Mesenchymal stem cell (in vitro differentiated cells and primary cell): Measurements from ENCODE around the gene GATA6.

Source experiments
- DNase-seq: peaks from one replicate; pipeline ENCODE4 v3.0.0-alpha.2; 2013
- H2AFZ ChIP-seq: one replicate; pipeline ENCODE4 v1.6.1; 2013; ENCODE audit warnings: low read depth, mild to moderate bottlenecking, control low read depth, inconsistent platforms, low read length, moderate library complexity
- H2AK5ac ChIP-seq: 2 replicates; pipeline ENCODE4 v1.6.1; 2013; ENCODE audit warnings: low read length, moderate library complexity, mild to moderate bottlenecking, inconsistent platforms; ENCODE audit not compliant: severe bottlenecking
- H2BK120ac ChIP-seq: one replicate; pipeline ENCODE4 v1.6.1; 2013; ENCODE audit warnings: low read depth, mild to moderate bottlenecking, inconsistent platforms, low read length, moderate library complexity
- H2BK12ac ChIP-seq, 2 experiments: one replicate each; pipeline ENCODE4 v1.6.1; 2013; ENCODE audit warnings: inconsistent platforms in 2 of 2, low read length in 2 of 2, mild to moderate bottlenecking in 2 of 2, moderate library complexity in 2 of 2, control low read depth in 1 of 2
- H2BK15ac ChIP-seq: one replicate; pipeline ENCODE4 v1.6.1; 2013; ENCODE audit warnings: mild to moderate bottlenecking, low read depth, inconsistent platforms; ENCODE audit not compliant: poor library complexity, severe bottlenecking
- H2BK5ac ChIP-seq: 2 replicates; pipeline ENCODE4 v1.6.1; 2013; ENCODE audit warnings: low read depth, mild to moderate bottlenecking, low read length, control low read depth, inconsistent platforms; ENCODE audit not compliant: poor library complexity, severe bottlenecking
- H3K14ac ChIP-seq, 2 experiments: one replicate each; pipeline ENCODE4 v1.6.1; 2013; ENCODE audit warnings: inconsistent platforms in 2 of 2, low read length in 2 of 2, control low read depth in 1 of 2, mild to moderate bottlenecking in 1 of 2, moderate library complexity in 1 of 2
- H3K18ac ChIP-seq, 2 experiments: one replicate each; pipeline ENCODE4 v1.6.1; 2013; ENCODE audit warnings: inconsistent platforms in 2 of 2, low read length in 2 of 2, control low read depth in 1 of 2, low read depth in 1 of 2, mild to moderate bottlenecking in 1 of 2
- H3K23ac ChIP-seq, 2 experiments: one replicate each; pipeline ENCODE4 v1.6.1; 2013; ENCODE audit warnings: inconsistent platforms in 2 of 2, low read length in 2 of 2, mild to moderate bottlenecking in 2 of 2, moderate library complexity in 2 of 2, control low read depth in 1 of 2
- H3K27ac ChIP-seq: 2 replicates; pipeline ENCODE4 v1.5.1; 2013; ENCODE audit warnings: mild to moderate bottlenecking, moderate library complexity, low read length, control low read depth, inconsistent platforms; ENCODE audit not compliant: poor library complexity, severe bottlenecking
- H3K27me3 ChIP-seq, 2 experiments: 2 replicates each; pipeline versions ENCODE4 v1.6.1 to v1.7.0; 2013; ENCODE audit warnings: low read length in 2 of 2, mild to moderate bottlenecking in 2 of 2, moderate library complexity in 2 of 2, control low read depth in 1 of 2, inconsistent platforms in 1 of 2; ENCODE audit not compliant: control insufficient read depth in 1 of 2, insufficient read depth in 1 of 2
- H3K36me3 ChIP-seq, 2 experiments: 2 replicates each; pipeline versions ENCODE4 v1.6.1 to v1.7.0; 2013; ENCODE audit warnings: low read length in 2 of 2, control low read depth in 1 of 2, inconsistent platforms in 1 of 2, low read depth in 1 of 2, mild to moderate bottlenecking in 1 of 2; ENCODE audit not compliant: insufficient read depth in 2 of 2, control insufficient read depth in 1 of 2
- H3K4ac ChIP-seq, 2 experiments: one replicate each; pipeline ENCODE4 v1.6.1; 2013; ENCODE audit warnings: inconsistent platforms in 2 of 2, low read length in 2 of 2, mild to moderate bottlenecking in 2 of 2, moderate library complexity in 2 of 2, control low read depth in 1 of 2, low read depth in 1 of 2
- H3K4me1 ChIP-seq: 2 replicates; pipeline ENCODE4 v1.6.1; 2013; ENCODE audit warnings: low read depth, low read length, control low read depth; ENCODE audit not compliant: control insufficient read depth, insufficient read depth
- H3K4me2 ChIP-seq: 2 replicates; pipeline ENCODE4 v1.6.1; 2013; ENCODE audit warnings: low read length, mild to moderate bottlenecking, inconsistent platforms; ENCODE audit not compliant: poor library complexity, severe bottlenecking
- H3K4me3 ChIP-seq, 2 experiments: 2 replicates each; pipeline versions ENCODE4 v1.5.1 to v1.7.0; 2013; ENCODE audit warnings: low read length in 2 of 2, mild to moderate bottlenecking in 2 of 2, control low read depth in 1 of 2, low read depth in 1 of 2; ENCODE audit not compliant: insufficient read depth in 1 of 2
- H3K79me1 ChIP-seq: replicated peaks from 2 replicates; pipeline ENCODE4 v1.6.1; 2013; ENCODE audit warnings: mild to moderate bottlenecking, control low read depth, low read length, inconsistent platforms; ENCODE audit not compliant: poor library complexity, severe bottlenecking
- H3K9ac ChIP-seq: 2 replicates; pipeline ENCODE4 v1.7.0; 2013; ENCODE audit warnings: mild to moderate bottlenecking, low read length, moderate library complexity
- H3K9me3 ChIP-seq: 2 replicates; pipeline ENCODE4 v1.7.0; 2013; ENCODE audit warnings: mild to moderate bottlenecking, low read length; ENCODE audit not compliant: control insufficient read depth
- H4K8ac ChIP-seq: one replicate; pipeline ENCODE4 v1.6.1; 2013; ENCODE audit warnings: inconsistent platforms, mild to moderate bottlenecking, low read length, moderate library complexity
- H4K91ac ChIP-seq: one replicate; pipeline ENCODE4 v1.6.1; 2013; ENCODE audit warnings: mild to moderate bottlenecking, low read length, inconsistent platforms
- WGBS: methylation state at CpG from one replicate; pipeline ENCODE4 v1.1.7; 2013; ENCODE audit warnings: mixed read lengths; 5-methylcytosine and 5-hydroxymethylcytosine counted together

The GATA6 gene

DNA sequence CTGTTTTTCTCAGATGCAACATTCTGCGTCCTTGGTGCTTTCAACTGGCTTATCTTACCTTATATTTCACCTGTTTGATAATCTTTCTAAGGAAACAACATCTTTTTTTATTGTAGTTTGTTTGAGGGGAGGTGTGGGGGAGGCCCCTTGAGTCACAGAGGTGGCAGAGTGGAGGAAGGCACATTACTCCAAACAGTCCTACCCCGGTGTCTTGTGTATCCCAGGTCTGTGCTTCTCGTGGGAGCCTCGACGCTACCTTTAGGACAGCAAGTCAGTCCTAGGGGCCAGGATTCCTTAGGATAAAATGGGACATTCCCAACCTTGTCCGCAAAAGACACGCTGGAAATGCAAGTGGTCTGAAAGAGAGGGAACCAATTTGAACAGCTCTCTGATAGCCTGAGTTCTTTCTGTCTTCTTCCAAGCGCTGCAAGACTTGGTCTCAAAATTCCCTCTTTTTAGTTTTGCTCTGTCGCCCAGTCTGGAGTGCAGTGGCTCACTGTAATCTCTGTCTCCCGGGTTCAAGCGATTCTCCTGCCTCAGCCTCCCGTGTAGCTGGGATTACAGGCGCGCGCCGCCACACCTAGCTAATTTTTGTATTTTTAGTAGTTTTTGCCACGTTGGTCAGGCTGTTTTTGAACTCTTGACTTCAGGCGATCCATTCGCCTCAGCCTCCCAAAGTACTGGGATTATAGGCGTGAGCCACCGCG lies 4.0 kb downstream of the GATA6 start:
- Histone ChIP-seq H2BK5ac (no peak overlapping the region), H2BK12ac (no peak overlapping the region), H3K4me1 (peaks cover 40% of the 10 kb centered on the region), H3K4me2 (no peak overlapping the region), H3K4me3 (peak overlapping the region in 1 of 2 experiments; percentile 70), H4K91ac (no peak overlapping the region), H3K23ac (no peak overlapping the region), H3K4ac (no peak overlapping the region), H2AFZ (no peak overlapping the region), H2BK120ac (no peak overlapping the region), H2BK15ac (no peak overlapping the region), H3K27me3 (peaks cover 4 to 59% of the 10 kb centered on the region in 2 experiments), H3K18ac (no peak overlapping the region), H3K27ac (no peak overlapping the region), H2AK5ac (no peak overlapping the region), H3K36me3 (peaks cover 7 to 13% of the 10 kb centered on the region in 2 experiments), H4K8ac (no peak overlapping the region), H3K14ac (no peak overlapping the region), H3K9ac (no peak overlapping the region), H3K9me3 (no peaks in the 10 kb centered on the region), H3K79me1 (peaks cover 2% of the 10 kb centered on the region)
- DNase-seq = no peak
- 60% methylated on average over 22 of the region's 22 CpGs for WGBS

- Histone ChIP-seq H2BK120ac (no peak overlapping the region), H3K9me3 (no peaks in the 10 kb centered on the region), H3K4me3 (peak overlapping the region in 1 of 2 experiments; percentile 70), H2AK5ac (no peak overlapping the region), H3K27ac (no peak overlapping the region), H2BK12ac (no peak overlapping the region), H2BK15ac (no peak overlapping the region), H3K4me1 (peaks cover 35% of the 10 kb centered on the region), H3K23ac (no peak overlapping the region), H2AFZ (no peak overlapping the region), H3K9ac (no peak overlapping the region), H3K27me3 (peaks cover 0 to 55% of the 10 kb centered on the region in 2 experiments), H3K14ac (no peak overlapping the region), H4K91ac (no peak overlapping the region), H3K4me2 (no peak overlapping the region), H3K18ac (no peak overlapping the region), H2BK5ac (no peak overlapping the region), H4K8ac (no peak overlapping the region), H3K36me3 (peaks cover 7 to 15% of the 10 kb centered on the region in 2 experiments), H3K4ac (no peak overlapping the region), H3K79me1 (peaks cover 2% of the 10 kb centered on the region)
- WGBS = 48% methylated on average over 5 of the region's 6 CpGs
- no peak for DNase-seq
Observed at GRCh38 chr18:22173928-22174301, 4.5 kb downstream of the GATA6 start.

DNA sequence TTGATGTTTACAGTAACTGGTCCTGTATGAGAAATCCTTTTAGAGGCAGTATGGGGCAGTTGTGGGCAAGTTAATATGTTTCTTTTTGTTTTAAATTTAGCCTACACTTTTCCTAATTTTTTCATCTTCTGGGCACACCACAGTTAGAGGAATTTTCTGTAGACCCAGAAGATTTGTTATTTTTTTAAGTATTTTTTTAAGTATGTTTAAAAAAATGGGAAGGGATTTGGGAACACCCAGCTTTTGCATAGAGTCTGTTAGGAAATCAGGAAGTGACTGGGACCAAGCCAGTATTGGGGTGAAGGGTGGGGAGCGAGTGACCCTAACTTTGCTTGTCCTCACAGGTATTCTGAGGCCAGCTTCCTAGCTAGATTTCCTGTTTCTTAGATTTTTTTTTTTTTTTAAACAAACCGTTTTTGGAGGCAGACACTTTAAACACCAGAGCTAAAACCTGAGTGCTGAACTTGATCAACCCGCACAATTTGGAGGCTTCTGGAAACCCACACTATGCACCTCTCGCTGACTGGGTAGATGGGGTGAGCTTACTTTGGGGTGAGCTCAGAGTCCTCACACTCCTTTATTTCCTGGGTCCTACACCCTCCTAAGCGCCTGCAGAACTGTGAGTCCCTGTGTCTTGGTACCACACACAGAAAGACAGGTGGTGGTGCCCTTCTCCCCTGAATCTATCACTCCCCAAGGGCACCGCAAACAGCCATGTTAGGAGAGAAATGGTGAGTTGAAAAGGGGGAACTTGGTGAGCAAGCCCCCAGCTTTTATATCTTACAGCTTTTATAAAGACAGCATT lies 5.2 kb downstream of the GATA6 start:
- Histone ChIP-seq H3K4ac (no peak overlapping the region), H4K8ac (no peak overlapping the region), H2BK12ac (no peak overlapping the region), H3K14ac (no peak overlapping the region), H3K9ac (no peak overlapping the region), H3K36me3 (peaks cover 7 to 15% of the 10 kb centered on the region in 2 experiments), H3K18ac (no peak overlapping the region), H2AK5ac (no peak overlapping the region), H3K79me1 (peaks cover 2% of the 10 kb centered on the region), H4K91ac (no peak overlapping the region), H2BK5ac (no peak overlapping the region), H3K4me2 (no peak overlapping the region), H2BK120ac (peak overlapping the region; percentile 5), H3K9me3 (no peaks in the 10 kb centered on the region), H3K27me3 (peaks cover 0 to 61% of the 10 kb centered on the region in 2 experiments), H3K4me3 (peak overlapping the region in 1 of 2 experiments; percentile 70), H2BK15ac (no peak overlapping the region), H3K27ac (no peak overlapping the region), H3K4me1 (peaks cover 31% of the 10 kb centered on the region), H3K23ac (peak overlapping the region; percentile 79 to 80), H2AFZ (no peak overlapping the region)
- DNase-seq = no peak
- 48% methylated on average over 4 of the region's 6 CpGs for WGBS

GRCh38 chr18:22175346-22175745 lies 6.0 kb downstream of the GATA6 start:
- H3K4me1 ChIP-seq = peaks cover 26% of the 10 kb centered on the region
- no peak overlapping the region for H3K9ac ChIP-seq
- DNase-seq = no peak
- no peak overlapping the region for H2BK15ac ChIP-seq
- H2BK5ac ChIP-seq = no peak overlapping the region
- no peak overlapping the region for H3K27ac ChIP-seq
- 73% methylated on average over 3 of the region's 4 CpGs for WGBS
- no peak overlapping the region for H3K18ac ChIP-seq
- H4K91ac ChIP-seq = no peak overlapping the region
- H3K4me2 ChIP-seq = no peak overlapping the region
- no peak overlapping the region for H4K8ac ChIP-seq
- H3K4ac ChIP-seq = no peak overlapping the region
- H3K9me3 ChIP-seq = no peaks in the 10 kb centered on the region
- peaks cover 7 to 15% of the 10 kb centered on the region in 2 experiments for H3K36me3 ChIP-seq
- peaks cover 2% of the 10 kb centered on the region for H3K79me1 ChIP-seq
- H2AK5ac ChIP-seq = no peak overlapping the region
- H3K14ac ChIP-seq = no peak overlapping the region
- no peak overlapping the region for H2BK12ac ChIP-seq
- no peak overlapping the region for H2BK120ac ChIP-seq
- H3K23ac ChIP-seq = no peak overlapping the region
- H2AFZ ChIP-seq = no peak overlapping the region
- no peak overlapping the region for H3K4me3 ChIP-seq
- peaks cover 0 to 61% of the 10 kb centered on the region in 2 experiments for H3K27me3 ChIP-seq
